K562 (cell line): ENCODE data around the gene LAMTOR4. TPM values are rescaled to one million over a fixed set of nuclear protein-coding genes. Genes with fewer than 3 reads are reported as not detected.
A peak's percentile ranks its signal among the peaks of the same experiment; 100 is the strongest.

Experiments
- ARID3A ChIP-seq: IDR thresholded peaks from 2 replicates; pipeline ENCODE4 v1.6.1; 2012; ENCODE audit warnings: low read depth, low read length, improper control_type of control experiment, borderline replicate concordance
- ATF1 ChIP-seq, 2 experiments: fragments of 450-650 bp in 1 of 2; IDR thresholded peaks; 2 replicates each; pipeline ENCODE4 v1.6.1; 2016; ENCODE audit warnings: missing compliant biosample characterization in 1 of 2, missing genetic modification characterization in 1 of 2
- ETS1 ChIP-seq: conservative IDR thresholded peaks from 2 replicates; pipeline ENCODE4 v1.6.1; 2011; ENCODE audit warnings: low read depth, mild to moderate bottlenecking, low read length; ENCODE audit not compliant: control insufficient read depth
- HNRNPL ChIP-seq: fragments of 200-400 bp; formaldehyde crosslinking; IDR thresholded peaks from 2 replicates; pipeline ENCODE4 v1.6.1; 2017; ENCODE audit warnings: low read depth, mild to moderate bottlenecking, low read length
- HSF4 ChIP-seq: fragments of 250-450 bp; sonication (Bioruptor Pico); IDR thresholded peaks from 2 replicates; pipeline ENCODE4 v2.1.2; 2022; ENCODE audit warnings: mild to moderate bottlenecking, moderate library complexity, borderline replicate concordance
- IRF2 ChIP-seq: sonication (generic); formaldehyde crosslinking; IDR thresholded peaks from 2 replicates; pipeline ENCODE4 v1.8.1; 2022; ENCODE audit warnings: mild to moderate bottlenecking, missing genetic modification reagents
- KAT7 ChIP-seq: sonication (generic); formaldehyde crosslinking; IDR thresholded peaks from 2 replicates; pipeline ENCODE4 v1.8.0; 2022; ENCODE audit warnings: missing genetic modification reagents, mild to moderate bottlenecking, borderline replicate concordance
- MECOM ChIP-seq: fragments of 250-450 bp; sonication (Bioruptor Pico); IDR thresholded peaks from 2 replicates; pipeline ENCODE4 v1.8.0; 2022; ENCODE audit warnings: inconsistent platforms
- MED1 ChIP-seq: sonication (generic); formaldehyde crosslinking; IDR thresholded peaks from 2 replicates; pipeline ENCODE4 v1.8.1; 2023; ENCODE audit warnings: missing genetic modification reagents, borderline replicate concordance
- OTX1 ChIP-seq: fragments of 450-650 bp; formaldehyde crosslinking; IDR thresholded peaks from 2 replicates; pipeline ENCODE4 v1.4.0; 2022; ENCODE audit warnings: mild to moderate bottlenecking
- PRMT5 ChIP-seq: sonication (generic); formaldehyde crosslinking; IDR thresholded peaks from 2 replicates; pipeline ENCODE4 v1.5.0; 2020; ENCODE audit warnings: missing genetic modification reagents
- ZFP36 ChIP-seq: fragments of 150-350 bp; IDR thresholded peaks from 2 replicates; pipeline ENCODE4 v1.6.1; 2018; ENCODE audit warnings: low read length, low read depth; ENCODE audit not compliant: partially characterized antibody
- ZFPM2 ChIP-seq: fragments of 250-450 bp; sonication (Bioruptor Pico); IDR thresholded peaks from 2 replicates; pipeline ENCODE4 v1.5.1; 2022; ENCODE audit warnings: mild to moderate bottlenecking
- ZNF197 ChIP-seq: fragments of 200-800 bp; sonication (Bioruptor generic); IDR thresholded peaks from 2 replicates; pipeline ENCODE4 v1.6.1; 2016; ENCODE audit warnings: low read depth, missing genetic modification characterization, missing compliant biosample characterization
- ZNF589 ChIP-seq: fragments of 200-800 bp; sonication (Bioruptor generic); IDR thresholded peaks from 2 replicates; pipeline ENCODE4 v1.6.1; 2016; ENCODE audit warnings: low read depth, missing genetic modification characterization, missing compliant biosample characterization
- polyA plus RNA-seq, 8 experiments: library from polyadenylated mRNA; depleted of rRNA in 4 of 8; stranded (reverse) in 5 of 8; unstranded in 3 of 8; fragments of >200 nt; fragmentation: Nextera tagmentation in 2 of 8; fragmentation: Illumina TruSeq in 1 of 8; extraction: Ambion mirVana in 2 of 8; extraction: Trizol in 1 of 8; gene quantifications; 2 replicates each; pipeline versions ENCODE4 v1.2.1 to v1.2.3, GENCODE V29; 2011 to 2014; ENCODE audit warnings: inconsistent platforms in 1 of 8, missing spikeins in 1 of 8
- total RNA-seq, 7 experiments: library from RNA; depleted of rRNA in 6 of 7; stranded (reverse); fragments of >200 nt in 6 of 7; fragmentation: Illumina TruSeq in 2 of 7; extraction: Trizol in 2 of 7; gene quantifications; 2 replicates each; pipeline versions ENCODE4 v1.2.1 to v1.2.3, GENCODE V29; 2011 to 2021; ENCODE audit warnings: low replicate concordance in 1 of 7
- TF ChIP-seq, protein P1 (sequence below): fragments of 450-650 bp; IDR thresholded peaks from 2 replicates; pipeline ENCODE4 v1.6.1; 2014; ENCODE audit warnings: low read depth, mild to moderate bottlenecking, moderate library complexity, borderline replicate concordance
- TF ChIP-seq, protein P2 (sequence below): fragments of 250-450 bp; sonication (Bioruptor Pico); IDR thresholded peaks from 2 replicates; pipeline ENCODE4 v1.5.0; 2020; ENCODE audit warnings: mild to moderate bottlenecking

LAMTOR4 gene
- total and polyA plus RNA-seq, 9 of the 15 experiments (the other 6 are each of a cell fraction or from before 2014, with no cell fraction given) = 79.6 to 314 (median 195) TPM

DNA sequence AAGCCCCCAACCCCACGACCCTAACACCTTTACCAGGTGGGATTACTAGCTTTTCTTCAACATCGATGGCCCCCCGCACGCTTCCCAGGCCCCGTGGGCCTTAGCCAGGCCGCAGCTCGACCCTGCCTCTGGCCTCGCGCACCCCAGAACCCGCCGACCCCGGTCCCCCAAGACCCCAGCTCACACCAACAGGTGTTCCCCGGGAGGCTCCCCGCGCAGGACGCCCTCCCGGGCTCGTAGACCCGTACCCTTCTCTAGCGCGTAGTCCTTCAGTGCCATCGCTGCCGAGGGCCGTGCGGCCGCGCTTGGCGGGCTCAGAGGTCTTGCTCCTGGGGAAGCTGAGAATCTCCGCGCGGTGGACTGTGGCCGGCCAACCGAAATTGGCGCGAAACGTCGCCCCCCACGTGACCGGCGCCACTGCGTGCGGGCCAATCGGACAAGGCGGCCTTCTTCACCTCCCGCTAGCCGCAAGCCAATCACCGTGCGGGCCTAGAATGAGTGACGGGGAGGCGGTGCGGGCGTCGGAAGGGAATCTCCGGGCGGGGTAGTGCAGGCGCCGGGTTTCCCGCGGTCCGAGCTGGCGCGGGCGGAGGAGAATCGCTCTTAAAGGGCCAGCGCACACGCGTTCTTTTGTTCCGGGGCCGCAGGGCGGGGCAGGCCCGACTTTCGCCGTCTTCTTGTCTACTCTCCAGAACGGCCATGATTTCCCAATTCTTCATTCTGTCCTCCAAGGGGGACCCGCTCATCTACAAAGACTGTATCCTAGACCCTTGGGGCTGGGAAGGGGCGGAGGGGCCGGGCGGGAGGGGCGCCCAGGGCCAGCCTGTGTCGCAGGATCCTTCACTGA is 47.5 kb upstream of the LAMTOR4 start, which contains the start of the genes AP4M1 and MCM7 (continued):
- TF ChIP-seq PRMT5 (CRISPR knock-in tag) (no peak), HSF4 (CRISPR knock-in tag) (no peak), MED1 (CRISPR knock-in tag) (no peak), KAT7 (no peak), ETS1 (peak; percentile 43), ARID3A (0 out of 2 replicates have a peak, but pooled peaks have one; percentile 19), ZFP36 (no peak), ATF1 (CRISPR knock-in tag; IDR thresholded peaks at IDR 0.05) (0 out of 2 replicates have a peak, but pooled peaks have one; percentile 21), ATF1 (tag; IDR thresholded peaks at IDR 0.05) (peak; percentile 78), IRF2 (CRISPR knock-in tag) (peak; percentile 29; the same call in 1 of the 2 replicates), MECOM (CRISPR knock-in tag) (no peak), ZNF197 (CRISPR knock-in tag) (no peak), ZNF589 (CRISPR knock-in tag) (0 out of 2 replicates have a peak, but pooled peaks have one; percentile 37), ZFPM2 (CRISPR knock-in tag) (no peak), HNRNPL (peak; percentile 90), OTX1 (CRISPR knock-in tag) (no peak)
- TF ChIP-seq, protein P1, sequence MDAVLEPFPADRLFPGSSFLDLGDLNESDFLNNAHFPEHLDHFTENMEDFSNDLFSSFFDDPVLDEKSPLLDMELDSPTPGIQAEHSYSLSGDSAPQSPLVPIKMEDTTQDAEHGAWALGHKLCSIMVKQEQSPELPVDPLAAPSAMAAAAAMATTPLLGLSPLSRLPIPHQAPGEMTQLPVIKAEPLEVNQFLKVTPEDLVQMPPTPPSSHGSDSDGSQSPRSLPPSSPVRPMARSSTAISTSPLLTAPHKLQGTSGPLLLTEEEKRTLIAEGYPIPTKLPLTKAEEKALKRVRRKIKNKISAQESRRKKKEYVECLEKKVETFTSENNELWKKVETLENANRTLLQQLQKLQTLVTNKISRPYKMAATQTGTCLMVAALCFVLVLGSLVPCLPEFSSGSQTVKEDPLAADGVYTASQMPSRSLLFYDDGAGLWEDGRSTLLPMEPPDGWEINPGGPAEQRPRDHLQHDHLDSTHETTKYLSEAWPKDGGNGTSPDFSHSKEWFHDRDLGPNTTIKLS = no peak; the same call in 1 of the 2 replicates
- TF ChIP-seq, protein P2, sequence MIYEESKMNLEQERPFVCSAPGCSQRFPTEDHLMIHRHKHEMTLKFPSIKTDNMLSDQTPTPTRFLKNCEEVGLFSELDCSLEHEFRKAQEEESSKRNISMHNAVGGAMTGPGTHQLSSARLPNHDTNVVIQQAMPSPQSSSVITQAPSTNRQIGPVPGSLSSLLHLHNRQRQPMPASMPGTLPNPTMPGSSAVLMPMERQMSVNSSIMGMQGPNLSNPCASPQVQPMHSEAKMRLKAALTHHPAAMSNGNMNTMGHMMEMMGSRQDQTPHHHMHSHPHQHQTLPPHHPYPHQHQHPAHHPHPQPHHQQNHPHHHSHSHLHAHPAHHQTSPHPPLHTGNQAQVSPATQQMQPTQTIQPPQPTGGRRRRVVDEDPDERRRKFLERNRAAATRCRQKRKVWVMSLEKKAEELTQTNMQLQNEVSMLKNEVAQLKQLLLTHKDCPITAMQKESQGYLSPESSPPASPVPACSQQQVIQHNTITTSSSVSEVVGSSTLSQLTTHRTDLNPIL (CRISPR knock-in tag) = no peak
